Measurements from ENCODE around the gene ARHGAP25.

The ARHGAP25 gene

DNA sequence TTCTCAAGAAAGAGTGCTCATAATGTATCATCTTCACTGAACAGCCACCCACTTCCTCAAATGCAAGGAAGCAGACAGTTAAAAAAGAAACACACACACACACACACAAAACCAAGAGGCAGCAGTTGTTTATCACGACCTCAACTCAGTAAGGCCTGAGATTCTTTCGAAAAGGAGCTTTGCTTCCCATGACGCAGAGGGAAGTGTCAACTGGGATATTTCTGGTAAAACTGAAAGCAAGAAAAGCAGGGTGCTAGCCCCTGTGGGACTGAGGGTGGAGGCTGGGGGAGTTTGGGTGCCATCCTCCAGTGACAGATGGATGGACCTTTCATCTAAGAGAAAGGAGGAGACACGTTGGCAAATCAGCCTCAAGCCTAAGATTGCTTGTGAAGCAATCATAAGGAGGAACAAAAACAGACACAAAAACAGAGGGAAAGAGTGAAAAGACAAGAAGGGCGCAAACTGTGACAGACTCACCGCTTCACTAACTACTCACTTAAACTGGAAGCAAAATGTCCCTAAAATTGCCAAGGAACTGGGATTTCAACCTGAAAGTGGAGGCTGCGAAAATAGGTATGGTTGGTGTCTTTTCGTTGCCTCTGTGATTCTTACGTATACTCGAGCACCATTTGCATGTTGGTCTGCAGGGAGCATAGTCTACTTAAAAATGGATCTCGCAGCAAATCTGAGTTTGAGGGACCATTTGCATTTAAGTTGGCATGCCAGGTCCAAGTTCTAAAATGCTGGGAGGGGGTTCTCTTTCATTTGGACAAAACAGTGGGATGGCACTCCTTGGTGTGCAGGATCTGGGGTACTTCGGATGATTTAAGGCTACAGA, at the start of gene ARHGAP25:
Gene ARHGAP25 (plus strand): TSS at position 124 of the 838 bp plus-strand sequence. CDS start 389 bp downstream, at position 513.
- no peak for TF ChIP-seq ZNF274 (IDR thresholded peaks at IDR 0.05; ENCODE audit: low read depth, low read length)
- peak within 1 kb of the TSS; percentile 69; the same call in 1 of the 2 replicates for H3K4me3 ChIP-seq (ENCODE audit: low read length)

- H3K4me3 ChIP-seq (ENCODE audit: low read length): no peak overlapping the region
- no peak for TF ChIP-seq ZNF274 (IDR thresholded peaks at IDR 0.05; ENCODE audit: low read depth, low read length)
Measured at GRCh38 chr2:68686178-68686577, 48.4 kb upstream of the ARHGAP25 start.

DNA sequence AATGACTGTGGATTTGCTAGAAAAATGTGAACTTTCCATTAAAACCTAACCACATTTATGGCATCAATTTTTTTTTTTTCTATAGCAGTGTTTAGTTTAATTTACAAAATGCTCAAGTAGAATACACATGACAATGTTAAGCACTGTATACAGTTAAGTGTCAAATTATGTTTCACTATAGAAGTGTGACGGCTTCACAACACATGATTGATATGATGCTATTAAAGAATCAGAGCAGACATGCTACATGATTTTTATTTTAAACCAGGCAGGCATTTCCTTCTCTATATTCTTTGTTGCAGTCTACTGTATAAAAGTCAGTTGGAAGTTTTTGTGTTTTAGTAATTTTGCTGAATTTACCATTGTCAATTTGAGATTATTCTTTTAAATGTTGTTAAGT, 47.6 kb upstream of the ARHGAP25 start:
- TF ChIP-seq ZNF274 (IDR thresholded peaks at IDR 0.05; ENCODE audit: low read depth, low read length): no peak
- no peak overlapping the region for H3K4me3 ChIP-seq (ENCODE audit: low read length)

DNA sequence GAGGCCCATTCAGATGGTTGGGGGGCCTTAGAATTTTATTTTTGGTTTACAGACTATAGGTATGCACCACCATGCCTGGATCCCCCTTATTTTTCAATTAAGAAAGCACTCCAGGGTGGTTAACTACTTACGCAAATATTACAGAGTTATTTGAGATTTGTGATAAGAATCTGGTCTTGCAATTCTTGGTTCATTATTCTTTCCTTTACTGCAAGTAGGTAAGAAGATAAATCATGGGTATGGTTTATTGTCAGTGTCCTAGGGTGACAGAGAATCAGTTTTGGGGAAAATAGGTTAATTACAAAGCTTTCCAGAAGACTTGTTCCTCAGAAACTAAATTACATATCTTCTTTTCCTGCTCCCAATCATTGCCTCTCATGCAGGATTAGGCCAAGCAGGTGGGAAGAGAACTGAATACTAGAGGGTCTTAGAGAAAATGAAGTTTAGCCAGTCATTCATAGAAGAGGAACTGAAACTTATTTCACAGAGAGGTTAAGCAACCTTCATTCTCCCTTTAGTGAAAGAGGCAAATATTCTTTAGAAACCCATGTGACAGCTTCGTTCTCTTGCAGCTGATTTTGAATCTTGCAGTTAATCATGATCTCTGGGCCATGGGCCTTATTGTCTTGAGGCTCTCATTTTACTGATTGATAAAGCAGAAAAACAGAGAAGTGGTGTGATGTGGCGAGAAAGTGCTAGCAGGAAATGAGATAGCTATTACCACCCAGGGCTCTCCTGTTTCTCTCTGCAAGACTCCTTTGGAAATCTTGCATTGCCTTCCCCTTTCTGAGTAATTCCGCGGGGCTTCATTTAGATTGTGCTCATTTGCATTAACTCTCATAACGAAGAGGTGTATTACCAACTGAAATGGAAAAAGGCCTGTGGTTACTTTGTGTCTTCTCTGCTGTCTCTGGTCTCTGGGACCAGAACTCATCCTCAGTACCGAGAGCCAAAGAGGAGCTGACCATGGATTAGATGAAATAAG, 44.8 kb upstream of the ARHGAP25 start:
- no peak for TF ChIP-seq ZNF274 (IDR thresholded peaks at IDR 0.05; ENCODE audit: low read depth, low read length)
- H3K4me3 ChIP-seq (ENCODE audit: low read length): peak overlapping the region; percentile 45; the same call in 1 of the 2 replicates

DNA sequence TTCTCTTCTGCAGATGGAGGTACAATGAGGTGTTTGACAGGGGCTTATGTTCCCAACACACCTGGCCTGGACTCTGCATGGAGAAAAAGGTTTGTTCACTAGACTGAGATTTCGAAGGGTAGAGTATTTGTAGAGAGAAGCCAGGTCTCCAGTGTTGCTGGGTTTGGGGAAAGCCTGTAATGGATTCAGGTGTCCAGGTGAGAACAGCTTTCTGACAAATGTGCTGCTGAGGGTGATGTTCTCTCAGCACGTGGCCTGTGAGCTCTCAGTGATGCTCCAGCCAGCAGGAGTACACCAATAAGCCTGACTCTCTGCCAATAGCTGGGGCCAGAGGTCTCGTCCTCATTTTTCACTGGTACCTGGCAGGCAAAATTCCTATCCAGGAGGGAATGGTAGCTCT, 43.8 kb upstream of the ARHGAP25 start:
- TF ChIP-seq ZNF274 (IDR thresholded peaks at IDR 0.05; ENCODE audit: low read depth, low read length): no peak
- H3K4me3 ChIP-seq (ENCODE audit: low read length): no peak overlapping the region; the same call in 1 of the 2 replicates

DNA sequence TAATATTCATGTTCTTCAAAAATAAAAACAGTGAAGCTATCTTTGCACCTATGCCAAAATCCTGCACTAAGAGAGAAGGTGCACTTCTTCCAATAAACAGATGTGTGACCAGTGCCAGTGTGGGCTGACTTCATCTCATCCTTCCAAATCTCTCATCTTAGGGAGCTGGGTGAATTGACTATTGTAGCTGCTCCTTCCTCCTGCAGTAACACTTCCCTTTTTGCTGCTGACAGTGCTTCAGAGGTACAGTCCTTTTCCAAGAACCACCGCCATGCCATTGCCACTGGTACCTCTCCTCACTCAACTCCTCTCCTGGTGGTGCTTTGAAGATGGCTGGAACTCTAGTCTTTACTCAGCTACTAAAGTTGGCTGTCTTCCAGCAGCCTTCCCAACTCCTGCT, 42.1 kb upstream of the ARHGAP25 start:
- no peak for TF ChIP-seq ZNF274 (IDR thresholded peaks at IDR 0.05; ENCODE audit: low read depth, low read length)
- H3K4me3 ChIP-seq (ENCODE audit: low read length): no peak overlapping the region

- TF ChIP-seq ZNF274 (IDR thresholded peaks at IDR 0.05; ENCODE audit: low read depth, low read length): no peak
Measured at GRCh38 chr2:68693951-68694350, 40.7 kb upstream of the ARHGAP25 start.

GRCh38 chr2:68695971-68696370, 38.6 kb upstream of the ARHGAP25 start:
- H3K4me3 ChIP-seq (ENCODE audit: low read length): no peak overlapping the region
- no peak for TF ChIP-seq ZNF274 (IDR thresholded peaks at IDR 0.05; ENCODE audit: low read depth, low read length)

More at GRCh38 chr2:68693951-68694350, 40.7 kb upstream of the ARHGAP25 start:
- no peak overlapping the region for H3K4me3 ChIP-seq (ENCODE audit: low read length)

GRCh38 chr2:68696554-68696953, 38.1 kb upstream of the ARHGAP25 start:
- no peak for TF ChIP-seq ZNF274 (IDR thresholded peaks at IDR 0.05; ENCODE audit: low read depth, low read length)
- no peak overlapping the region for H3K4me3 ChIP-seq (ENCODE audit: low read length)

DNA sequence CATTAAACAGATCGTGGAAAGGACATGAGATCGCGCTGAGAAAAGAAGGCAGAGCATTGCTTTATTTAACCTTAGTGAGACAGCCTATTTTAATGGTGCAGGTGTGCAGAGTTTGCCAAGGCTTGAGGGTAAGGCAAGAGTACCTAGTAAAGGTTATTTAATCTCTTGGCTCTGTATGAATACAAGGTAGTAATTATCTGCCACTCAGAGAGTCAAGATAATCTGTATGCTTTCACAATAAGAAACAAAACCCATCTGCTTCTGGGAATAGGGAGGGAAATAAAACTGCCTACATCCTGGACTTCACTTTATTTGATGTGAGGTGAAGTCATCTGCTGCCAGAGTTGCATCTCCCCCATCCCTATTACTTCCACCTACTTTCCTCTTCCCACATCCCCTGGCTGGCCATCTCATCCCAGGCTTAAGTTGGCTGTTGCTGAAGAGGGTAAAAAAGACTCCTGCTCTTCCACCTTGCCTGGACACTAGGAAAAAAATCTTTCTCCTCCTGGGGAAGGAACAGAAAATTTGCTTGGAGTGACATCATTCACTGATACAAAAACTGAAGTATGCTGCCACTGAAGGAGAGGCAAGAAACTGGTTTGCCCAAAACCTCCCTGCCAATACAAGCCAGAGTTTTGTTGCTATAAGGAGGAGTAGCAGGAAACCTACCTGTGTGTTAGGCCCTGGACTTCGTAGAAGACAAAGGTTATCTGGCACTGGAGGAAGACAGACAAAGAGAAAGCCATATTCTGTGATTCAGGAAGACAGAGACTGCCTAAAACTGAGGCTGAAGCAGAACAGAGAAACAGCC, 35.8 kb upstream of the ARHGAP25 start:
- H3K4me3 ChIP-seq (ENCODE audit: low read length): no peak overlapping the region
- TF ChIP-seq ZNF274 (IDR thresholded peaks at IDR 0.05; ENCODE audit: low read depth, low read length): no peak

GRCh38 chr2:68700560-68700959, 34.1 kb upstream of the ARHGAP25 start:
- H3K4me3 ChIP-seq (ENCODE audit: low read length): no peak overlapping the region
- TF ChIP-seq ZNF274 (IDR thresholded peaks at IDR 0.05; ENCODE audit: low read depth, low read length): no peak

GRCh38 chr2:68706637-68707036, 28.0 kb upstream of the ARHGAP25 start:
- TF ChIP-seq ZNF274 (IDR thresholded peaks at IDR 0.05; ENCODE audit: low read depth, low read length): no peak
- H3K4me3 ChIP-seq (ENCODE audit: low read length): no peak overlapping the region

GRCh38 chr2:68708629-68709028, 26.0 kb upstream of the ARHGAP25 start:
- no peak for TF ChIP-seq ZNF274 (IDR thresholded peaks at IDR 0.05; ENCODE audit: low read depth, low read length)
- H3K4me3 ChIP-seq (ENCODE audit: low read length): no peak overlapping the region

Measured in GM08714 (cell line).